H1 (cell line): ENCODE results near the gene SLC52A1. TPM values are rescaled to one million over a fixed set of nuclear protein-coding genes. Genes with fewer than 3 reads are reported as not detected.

ENCODE experiments used
- BCL11A ChIP-seq, 2 experiments: IDR thresholded peaks; one replicate each; pipeline ENCODE4 v1.6.1; 2011; ENCODE audit warnings: low read depth in 2 of 2, low read length in 2 of 2, mild to moderate bottlenecking in 2 of 2
- CHD7 ChIP-seq: fragments of 300-600 bp; sonication (generic); IDR thresholded peaks from 2 replicates; pipeline ENCODE4 v1.7.1; 2012; ENCODE audit warnings: low read length, moderate library complexity, mild to moderate bottlenecking, inconsistent platforms; ENCODE audit not compliant: insufficient replicate concordance
- GABPA ChIP-seq: IDR thresholded peaks from 2 replicates; pipeline ENCODE4 v1.6.1; 2011; ENCODE audit warnings: mild to moderate bottlenecking, low read length, moderate library complexity, borderline replicate concordance; ENCODE audit not compliant: insufficient read depth
- HDAC6 ChIP-seq: IDR thresholded peaks from one replicate; pipeline ENCODE4 v1.7.1; 2012; ENCODE audit warnings: low read depth, mild to moderate bottlenecking, inconsistent platforms, low read length, moderate library complexity
- KDM4A ChIP-seq: IDR thresholded peaks from one replicate; pipeline ENCODE4 v1.7.1; 2012; ENCODE audit warnings: low read depth, mild to moderate bottlenecking, moderate library complexity, low read length, inconsistent platforms; ENCODE audit not compliant: severe bottlenecking
- MAX ChIP-seq: IDR thresholded peaks from 2 replicates; pipeline ENCODE4 v1.6.1; 2012; ENCODE audit warnings: inconsistent platforms
- POU5F1 ChIP-seq: IDR thresholded peaks from 2 replicates; pipeline ENCODE4 v1.6.1; 2011; ENCODE audit warnings: low read depth, mild to moderate bottlenecking, low read length, moderate library complexity
- RNF2 ChIP-seq: fragments of 200-900, 300-1000 bp; sonication (generic); IDR thresholded peaks from 2 replicates; pipeline ENCODE4 v1.7.1; 2016; ENCODE audit warnings: borderline replicate concordance, low read depth, mild to moderate bottlenecking, antibody characterized with exemption, low read length; ENCODE audit not compliant: poor library complexity, severe bottlenecking; ENCODE audit errors: missing control alignments
- SP4 ChIP-seq: IDR thresholded peaks from 2 replicates; pipeline ENCODE4 v1.6.1; 2012; ENCODE audit warnings: low read length, inconsistent platforms
- TAF1 ChIP-seq: IDR thresholded peaks from 2 replicates; pipeline ENCODE4 v1.6.1; 2011; ENCODE audit warnings: mild to moderate bottlenecking, low read depth, low read length
- TCF12 ChIP-seq: IDR thresholded peaks from 2 replicates; pipeline ENCODE4 v1.6.1; 2011; ENCODE audit warnings: low read depth, mild to moderate bottlenecking, low read length
- YY1 ChIP-seq: IDR thresholded peaks from 2 replicates; pipeline ENCODE4 v1.6.1; 2011; ENCODE audit warnings: low read depth, mild to moderate bottlenecking, low read length
- polyA plus RNA-seq, 7 experiments: library from polyadenylated mRNA; depleted of rRNA in 3 of 7; stranded (reverse) in 5 of 7; unstranded in 2 of 7; fragments of >200 nt in 5 of 7; fragments of 200-250 nt in 2 of 7; gene quantifications; 1 replicate in 5 of 7; 2 replicates in 1 of 7; 4 replicates in 1 of 7; pipeline versions ENCODE4 v1.2.1 to v1.2.3, GENCODE V29; 2011 to 2013; ENCODE audit warnings: missing spikeins in 2 of 7, mixed read lengths in 2 of 7
- total RNA-seq: library from RNA; stranded (reverse); fragmentation: NEBNext Ultra II Directional; extraction: Animal tissue kit (Norgen Biotek cat#: 25700); gene quantifications from 2 replicates; pipeline ENCODE4 v1.2.1, GENCODE V29; 2021

Gene SLC52A1
- total and polyA plus RNA-seq, 2 of the 8 experiments (the other 6 are each of a cell fraction or from before 2014, with no cell fraction given), result 0.61 to 0.67 TPM

- no peak for TF ChIP-seq CHD7
- no peak for TF ChIP-seq BCL11A (IDR thresholded peaks at IDR 0.05; ENCODE audit: low read depth in 2 of 2, low read length in 2 of 2)
- no peak for TF ChIP-seq POU5F1
- TF ChIP-seq KDM4A, result no peak
- no peak for TF ChIP-seq GABPA
- no peak for TF ChIP-seq TCF12
- no peak for TF ChIP-seq TAF1
- no peak for TF ChIP-seq RNF2
- no peak for TF ChIP-seq SP4
- no peak for TF ChIP-seq YY1
- TF ChIP-seq MAX, result no peak
- no peak for TF ChIP-seq HDAC6
Observed at GRCh38 chr17:4994081-4994595, 41.1 kb downstream of the SLC52A1 start (continued).
